OCI-LY3 (cell line): ENCODE data around the gene GNG12.

Experiments used
- CTCF ChIP-seq: fragments of 200-600, 300-600 bp; sonication (generic); IDR thresholded peaks from 2 replicates; pipeline ENCODE4 v1.5.1; 2014; ENCODE audit warnings: antibody characterized with exemption, low read length, low read depth
- EZH2phosphoT487 ChIP-seq: fragments of 200-600 bp; shearing (Covaris generic); IDR thresholded peaks from 2 replicates; pipeline ENCODE4 v1.6.1; 2018; ENCODE audit warnings: antibody characterized with exemption, mixed run types, low read depth

- TF ChIP-seq CTCF (no peak), EZH2phosphoT487 (no peak)
Observed at GRCh38 chr1:67659229-67659628, 174.0 kb downstream of the GNG12 start.
